HG03432 (cell line): ENCODE measurements around the gene LITAFD.

Experiments
- ATAC-seq: cut with Tn5 transposase; IDR thresholded peaks from one replicate; pipeline ENCODE4 v1.9.1; 2021; ENCODE audit warnings: mild to moderate bottlenecking, moderate library complexity; ENCODE audit not compliant: unreplicated experiment

Gene LITAFD

DNA sequence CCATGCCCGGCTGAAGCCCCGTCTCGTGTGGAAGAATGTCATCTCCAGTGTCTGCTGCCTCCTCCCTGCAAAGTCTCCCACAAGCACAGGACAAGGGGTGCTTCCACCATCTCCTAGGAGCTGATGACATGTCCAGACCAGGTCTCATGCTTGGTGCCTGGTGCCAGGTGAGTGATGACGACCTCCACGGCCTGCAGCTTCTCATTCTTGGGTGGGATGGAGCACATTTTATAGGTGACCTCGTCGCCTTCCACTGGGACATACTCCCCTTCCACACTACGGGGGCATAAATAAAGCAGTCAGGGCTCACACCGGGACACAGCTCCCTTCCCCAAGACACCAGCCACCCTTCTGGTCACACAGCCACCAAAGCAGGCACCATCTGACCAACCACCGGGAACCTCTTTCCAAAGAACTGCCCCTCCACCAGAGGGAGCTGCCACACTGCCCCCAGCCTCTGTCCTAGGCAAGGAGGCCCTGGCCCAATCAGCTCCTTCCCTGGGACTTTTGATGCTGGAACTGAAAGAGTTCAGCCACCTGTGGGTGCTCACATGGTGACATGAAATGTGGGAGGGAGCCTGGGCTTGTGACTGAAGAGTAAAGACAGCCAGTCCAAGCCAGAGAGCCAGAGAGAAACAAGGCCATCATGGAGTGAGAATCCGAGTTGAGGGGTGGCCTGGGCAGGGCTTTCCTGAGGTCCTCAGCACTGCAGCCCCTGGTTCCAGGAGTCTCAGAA is 26.9 kb upstream of the LITAFD start:
- no peak for ATAC-seq

DNA sequence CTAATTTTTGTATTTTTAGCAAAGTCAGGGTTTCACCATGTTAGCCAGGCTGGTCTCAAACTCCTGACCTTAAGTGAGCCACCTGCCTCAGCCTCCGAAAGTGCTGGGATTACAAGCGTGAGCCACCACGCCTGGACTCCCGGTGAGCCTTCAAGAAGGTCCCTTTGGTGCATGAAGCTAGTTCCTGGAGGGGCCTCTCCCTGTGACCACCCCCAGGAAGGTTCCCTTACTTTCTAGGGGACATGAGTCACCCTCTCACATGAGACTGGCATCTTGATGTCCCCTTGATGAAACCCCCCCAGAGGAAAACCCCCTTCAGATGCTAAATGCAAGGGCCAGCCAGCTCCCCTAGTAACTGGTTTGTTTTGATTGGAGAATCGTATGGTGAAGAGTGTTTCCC is 26.2 kb upstream of the LITAFD start:
- ATAC-seq, result no peak

- no peak for ATAC-seq
Measured at GRCh38 chr16:8858994-8859912, 22.9 kb upstream of the LITAFD start.

- ATAC-seq, result no peak
Measured at GRCh38 chr16:8859913-8860881, 22.0 kb upstream of the LITAFD start.

DNA sequence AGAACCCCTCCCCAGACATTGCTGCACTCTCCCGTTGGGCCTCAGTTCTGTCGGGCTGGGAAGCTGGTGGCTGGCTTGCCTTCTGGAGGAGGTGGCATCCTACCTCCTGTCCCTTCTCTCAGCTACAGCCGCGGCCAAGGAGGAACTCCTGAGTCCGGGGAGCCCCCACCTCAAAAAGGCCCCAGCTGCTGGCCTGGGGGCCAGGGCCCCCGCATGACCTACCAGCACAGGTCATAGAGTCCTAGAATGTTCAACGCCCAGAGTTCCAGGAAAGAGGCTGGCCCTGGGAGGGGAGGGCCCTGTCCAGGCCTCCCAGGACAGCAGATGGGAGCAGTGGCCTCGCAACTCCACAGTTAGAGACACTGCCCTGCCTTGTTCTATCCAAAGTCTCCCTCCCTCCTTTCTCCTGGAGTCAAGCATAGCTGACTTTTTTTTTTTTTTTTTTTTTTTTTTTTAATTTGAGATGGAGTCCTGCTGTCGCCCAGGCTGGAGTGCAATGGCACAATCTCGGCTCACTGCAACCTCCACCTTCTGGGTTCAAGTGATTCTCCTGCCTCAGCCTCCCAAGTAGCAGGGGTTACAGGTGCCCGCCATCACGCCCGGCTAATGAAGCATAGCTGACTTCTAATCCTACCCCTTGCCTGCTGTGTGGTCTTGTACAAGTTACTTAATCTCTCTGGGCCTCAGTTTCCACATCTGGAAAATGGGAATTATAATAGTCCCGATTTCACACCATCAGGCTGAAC is 20.4 kb upstream of the LITAFD start:
- no peak for ATAC-seq

- ATAC-seq, result no peak
Measured at GRCh38 chr16:8862309-8863130, 19.6 kb upstream of the LITAFD start.

DNA sequence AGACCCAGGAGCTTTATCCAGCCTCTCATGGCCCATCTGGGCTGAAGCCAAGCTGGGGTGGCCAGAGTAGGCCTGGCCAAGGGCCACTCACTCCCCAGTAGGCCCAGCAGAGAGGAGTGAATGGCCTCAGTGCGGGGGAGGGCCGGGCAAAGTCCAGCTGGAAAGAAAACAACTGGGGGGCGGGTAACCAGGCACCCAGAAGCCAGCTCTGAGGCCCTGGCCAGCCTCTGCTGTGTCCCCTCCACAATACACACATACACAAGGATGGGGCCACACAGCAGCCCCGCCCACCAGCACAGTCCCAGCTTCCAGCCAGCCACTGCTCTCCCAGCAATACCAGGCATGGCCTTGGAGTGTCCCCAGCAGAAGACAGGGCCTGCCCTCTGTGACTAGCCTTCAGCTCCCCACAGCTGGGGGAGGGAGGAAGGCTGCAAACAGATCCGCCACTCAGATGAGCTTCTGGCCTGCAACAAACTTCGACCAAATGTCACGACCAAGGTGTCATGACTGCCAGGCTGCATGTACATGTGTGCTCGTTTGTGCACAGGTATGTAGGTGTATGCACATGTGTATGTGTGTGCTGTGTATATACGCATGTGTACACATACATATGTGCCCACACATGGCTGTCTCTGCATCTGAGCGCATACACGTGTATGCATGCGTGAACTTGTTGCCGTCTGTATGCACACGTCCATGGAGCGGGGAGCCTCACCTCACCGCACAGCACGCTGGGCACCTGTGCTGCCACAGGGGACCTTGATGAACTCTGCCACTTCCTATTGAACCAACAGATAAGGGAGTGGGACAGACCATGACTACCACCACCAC is 18.3 kb upstream of the LITAFD start:
- ATAC-seq, result no peak

GRCh38 chr16:8864480-8865110 is 17.6 kb upstream of the LITAFD start:
- ATAC-seq, result no peak

DNA sequence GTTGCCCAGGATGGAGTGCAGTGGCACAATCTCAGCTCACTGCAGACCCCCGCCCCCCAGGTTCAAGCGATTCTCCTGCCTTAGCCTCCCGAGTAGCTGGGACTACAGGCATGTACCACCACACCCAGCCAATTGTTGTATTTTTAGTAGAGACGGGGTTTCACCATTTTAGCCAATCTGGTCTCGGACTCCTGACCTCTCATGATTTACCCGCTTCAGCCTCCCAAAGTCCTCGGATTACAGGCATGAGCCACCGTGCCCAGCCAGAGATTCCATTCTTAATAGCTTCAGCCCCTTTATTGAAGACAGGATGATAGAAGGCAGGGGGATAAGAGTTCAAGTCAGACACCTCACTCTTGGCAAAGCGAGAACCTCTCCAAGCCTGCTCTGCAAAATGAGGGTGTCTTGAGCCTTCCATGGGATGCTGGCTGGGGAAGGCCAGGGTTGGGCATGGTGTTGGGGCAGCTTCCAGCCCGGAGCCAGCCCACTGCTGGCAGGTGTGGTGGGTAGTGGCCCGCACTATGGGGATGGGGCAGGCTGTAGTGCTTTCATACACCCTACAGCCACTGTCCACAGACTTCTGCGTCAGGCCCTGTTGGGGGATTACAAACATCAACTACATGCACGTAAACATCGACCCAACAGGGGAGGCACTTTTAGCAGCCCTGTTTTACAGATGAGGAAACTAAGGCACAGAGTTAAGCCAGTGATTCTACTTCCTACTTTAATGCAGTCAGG is 16.8 kb upstream of the LITAFD start:
- ATAC-seq, result no peak

DNA sequence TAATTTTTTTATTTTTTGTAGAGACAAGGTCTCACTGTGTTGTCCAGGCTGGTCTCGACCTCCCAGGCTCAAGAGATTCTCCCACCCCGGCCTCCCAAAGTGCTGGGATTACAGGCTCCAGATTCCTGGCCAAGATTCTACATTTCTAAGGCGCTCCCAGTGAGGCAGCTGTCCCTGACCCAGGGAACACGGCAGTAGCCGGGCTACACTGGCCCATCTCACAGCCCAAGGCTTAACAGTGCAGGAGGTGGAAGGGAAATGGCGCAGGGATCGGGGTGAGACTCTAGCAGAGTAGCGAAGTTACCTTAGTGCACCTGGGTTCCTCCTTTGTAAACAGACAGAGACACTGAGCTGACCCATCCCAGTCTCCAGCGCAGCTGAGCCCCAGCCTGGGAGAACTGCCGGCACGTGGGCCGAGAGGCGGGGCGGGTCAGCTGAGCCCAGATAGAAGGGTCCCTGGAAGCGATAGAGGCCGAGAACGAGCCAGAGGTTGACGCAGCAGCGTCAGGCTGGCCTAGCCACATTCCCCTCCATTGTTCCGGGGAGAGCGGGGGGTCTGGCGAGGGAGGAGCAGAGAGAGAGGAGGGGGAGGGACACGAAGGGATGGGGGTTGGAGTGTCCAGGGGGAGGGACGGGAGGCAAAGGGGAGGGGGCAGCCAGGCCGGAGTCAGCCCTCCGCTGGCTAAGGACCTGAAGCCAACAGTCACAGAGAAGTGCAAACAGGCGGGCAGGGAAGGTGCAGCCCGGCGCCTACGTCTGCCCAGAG is 15.8 kb upstream of the LITAFD start:
- no peak for ATAC-seq

DNA sequence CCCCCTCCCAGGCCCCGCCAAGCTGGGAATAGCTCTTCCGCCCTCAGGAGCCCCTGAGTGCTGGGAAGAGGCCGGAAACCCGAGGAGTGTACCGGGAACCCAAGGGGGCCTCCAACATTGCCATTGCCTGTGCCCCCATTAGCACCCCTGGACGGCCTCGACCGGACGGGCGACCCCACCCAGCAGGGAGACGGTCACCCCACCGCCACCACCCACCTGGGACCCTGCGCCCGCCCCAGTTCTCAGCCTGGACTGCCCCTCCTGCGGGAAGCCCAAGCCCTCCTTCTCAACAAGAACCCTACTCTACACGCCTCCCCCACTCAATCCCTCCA is 15.3 kb upstream of the LITAFD start:
- ATAC-seq, result no peak

GRCh38 chr16:8867216-8867931 is 14.8 kb upstream of the LITAFD start:
- no peak for ATAC-seq

DNA sequence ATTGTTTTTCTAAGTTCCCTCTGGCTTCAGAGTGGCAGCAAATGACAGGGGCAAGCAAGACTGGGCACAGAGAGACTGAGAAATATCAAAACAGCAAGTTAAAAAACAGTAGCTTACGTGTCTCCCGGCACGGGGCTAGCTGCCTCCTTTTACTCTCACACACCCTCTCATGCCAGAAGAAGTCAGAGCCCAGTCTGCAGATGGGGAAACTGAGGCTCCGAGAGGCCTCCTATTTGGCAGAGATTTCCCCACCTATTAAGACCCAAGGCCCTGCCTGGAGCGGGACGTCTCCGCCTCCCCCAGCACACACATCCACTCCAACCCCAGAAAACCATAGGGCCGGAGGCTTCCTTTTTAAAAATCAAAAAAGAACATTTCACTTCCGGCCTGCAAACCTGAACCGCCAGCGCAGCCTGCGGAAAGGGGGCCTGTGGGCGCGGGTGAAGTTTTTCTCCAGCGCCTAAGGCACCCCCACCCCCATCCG is 14.2 kb upstream of the LITAFD start:
- no peak for ATAC-seq

GRCh38 chr16:8868416-8869211 is 13.5 kb upstream of the LITAFD start, which contains the start of gene CARHSP1:
Gene CARHSP1, minus strand, starts transcription at chr16:8869006. Its CDS starts 9,678 bp downstream, at chr16:8859328.
- peak; percentile 77 for ATAC-seq
